IPS DF 4.7 (cell line): ENCODE measurements around the gene MPZL3.

Experiments
- DNase-seq: peaks from one replicate; pipeline ENCODE4 v3.0.0-alpha.2; 2013; ENCODE audit warnings: low spot score; ENCODE audit errors: extremely low read depth

Gene MPZL3, protein sequence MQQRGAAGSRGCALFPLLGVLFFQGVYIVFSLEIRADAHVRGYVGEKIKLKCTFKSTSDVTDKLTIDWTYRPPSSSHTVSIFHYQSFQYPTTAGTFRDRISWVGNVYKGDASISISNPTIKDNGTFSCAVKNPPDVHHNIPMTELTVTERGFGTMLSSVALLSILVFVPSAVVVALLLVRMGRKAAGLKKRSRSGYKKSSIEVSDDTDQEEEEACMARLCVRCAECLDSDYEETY

DNA sequence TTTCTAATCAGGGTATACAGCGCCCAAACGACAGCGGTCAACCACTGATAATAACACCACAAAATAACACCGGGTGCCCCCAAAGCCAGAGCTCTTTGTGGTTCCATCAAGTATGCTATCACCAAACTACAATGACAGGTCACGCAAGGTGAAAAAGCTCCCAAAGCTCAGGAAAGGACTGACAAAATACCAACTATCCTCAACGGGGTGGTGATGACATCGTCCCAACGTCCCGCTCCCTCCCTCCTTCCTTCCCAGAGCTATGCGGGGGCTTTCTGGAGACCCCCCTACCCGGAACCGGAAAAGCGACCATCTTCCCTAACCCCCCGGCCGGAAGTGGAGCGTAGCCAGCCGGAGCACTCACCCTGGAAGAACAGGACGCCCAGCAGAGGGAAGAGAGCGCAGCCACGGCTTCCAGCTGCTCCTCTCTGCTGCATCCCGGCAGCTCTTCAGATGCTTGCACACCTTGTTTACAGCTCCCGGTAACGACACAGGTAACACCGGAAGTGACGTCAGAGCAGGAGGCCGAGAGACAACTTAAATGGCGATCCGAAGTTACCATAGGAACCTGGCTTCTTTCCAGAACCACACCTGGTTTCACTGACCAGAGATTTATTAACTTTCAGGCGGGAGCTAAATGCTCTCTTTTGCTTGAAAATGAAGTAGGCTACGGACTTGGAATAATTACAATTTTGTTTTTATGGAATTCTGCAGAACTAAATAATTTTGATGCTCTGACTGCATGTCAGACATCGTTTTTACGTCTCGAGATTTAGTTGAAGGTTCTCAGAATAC is at the start of gene MPZL3:
MPZL3 (minus strand) TSS at position 508 of the 795 bp plus-strand sequence; CDS start at position 437, 71 bp downstream.
- DNase-seq: peak; percentile 71

DNA sequence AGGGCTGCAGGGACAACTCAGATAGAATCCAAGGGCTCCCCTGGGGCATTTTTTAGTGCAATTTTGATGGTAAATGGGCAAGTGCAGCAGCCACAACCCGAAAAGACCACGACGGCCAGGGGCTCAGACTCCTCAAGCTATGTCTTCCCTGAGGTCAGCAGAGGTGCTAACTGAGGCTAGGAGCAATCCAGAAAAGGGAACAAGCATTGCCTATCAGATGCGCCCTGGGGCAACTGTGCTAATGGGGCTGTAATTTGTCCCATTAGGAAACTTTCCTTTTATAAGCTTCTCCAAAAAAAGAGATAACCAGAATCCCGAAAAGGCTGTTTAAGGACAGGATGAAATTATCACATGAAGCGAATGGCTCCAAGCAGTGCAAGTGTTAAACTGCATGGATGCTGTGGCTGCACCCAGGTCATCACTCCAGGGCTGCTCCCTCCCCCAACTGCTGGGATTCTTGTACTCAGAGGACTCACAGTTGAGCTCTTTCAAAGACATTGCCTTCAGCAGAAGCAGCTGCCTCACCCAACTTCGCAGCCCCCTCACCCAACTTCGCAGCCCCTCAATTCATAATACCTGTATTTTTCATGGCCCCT is 49.5 kb upstream of the MPZL3 start:
- no peak for DNase-seq

- no peak for DNase-seq
Observed at GRCh38 chr11:118295815-118296454, 43.8 kb upstream of the MPZL3 start.

- no peak for DNase-seq
Observed at GRCh38 chr11:118295199-118295598, 43.0 kb upstream of the MPZL3 start.

- DNase-seq: no peak
Observed at GRCh38 chr11:118294053-118294452, 41.9 kb upstream of the MPZL3 start.

- DNase-seq: no peak
Observed at GRCh38 chr11:118291477-118292135, 39.4 kb upstream of the MPZL3 start.

- no peak for DNase-seq
Observed at GRCh38 chr11:118290923-118291322, 38.8 kb upstream of the MPZL3 start.

DNA sequence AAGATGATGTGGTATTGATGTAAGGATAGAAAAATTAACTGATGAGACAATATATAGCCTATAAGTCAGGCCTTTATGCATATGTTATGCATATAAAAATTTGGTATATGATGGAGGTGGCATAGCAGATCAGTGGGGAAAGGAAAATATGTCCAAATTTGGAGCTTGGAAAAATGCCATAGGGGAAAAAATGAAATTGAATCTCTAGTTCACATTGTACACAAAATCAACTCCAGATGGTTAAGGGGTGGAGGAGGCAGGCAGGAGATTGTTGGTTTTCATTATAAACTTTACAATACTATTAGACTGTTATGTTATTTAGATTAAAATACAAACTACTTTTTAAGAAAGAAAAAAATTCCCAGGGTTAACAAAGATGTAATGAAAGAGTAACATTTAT is 37.2 kb upstream of the MPZL3 start:
- DNase-seq: no peak

DNA sequence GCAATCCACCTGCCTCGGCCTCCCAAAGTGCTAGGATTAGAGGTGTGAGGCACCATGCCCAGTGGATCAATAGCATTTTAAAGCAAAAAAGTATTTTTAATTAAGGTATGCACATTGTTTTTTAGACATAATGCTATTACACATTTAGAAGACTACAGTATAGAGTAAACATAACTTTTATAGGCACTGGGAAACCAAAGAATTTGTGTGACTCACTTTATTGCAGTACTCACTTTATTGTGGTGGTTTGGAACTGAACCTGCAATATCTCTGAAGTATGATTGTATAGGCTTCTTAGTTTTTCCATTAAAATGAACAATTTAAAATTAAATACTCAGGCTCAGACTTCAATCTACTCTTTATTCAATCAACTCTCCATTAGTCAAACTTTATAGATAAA is 34.8 kb upstream of the MPZL3 start:
- no peak for DNase-seq

- no peak for DNase-seq
Observed at GRCh38 chr11:118286545-118286944, 34.4 kb upstream of the MPZL3 start.

DNA sequence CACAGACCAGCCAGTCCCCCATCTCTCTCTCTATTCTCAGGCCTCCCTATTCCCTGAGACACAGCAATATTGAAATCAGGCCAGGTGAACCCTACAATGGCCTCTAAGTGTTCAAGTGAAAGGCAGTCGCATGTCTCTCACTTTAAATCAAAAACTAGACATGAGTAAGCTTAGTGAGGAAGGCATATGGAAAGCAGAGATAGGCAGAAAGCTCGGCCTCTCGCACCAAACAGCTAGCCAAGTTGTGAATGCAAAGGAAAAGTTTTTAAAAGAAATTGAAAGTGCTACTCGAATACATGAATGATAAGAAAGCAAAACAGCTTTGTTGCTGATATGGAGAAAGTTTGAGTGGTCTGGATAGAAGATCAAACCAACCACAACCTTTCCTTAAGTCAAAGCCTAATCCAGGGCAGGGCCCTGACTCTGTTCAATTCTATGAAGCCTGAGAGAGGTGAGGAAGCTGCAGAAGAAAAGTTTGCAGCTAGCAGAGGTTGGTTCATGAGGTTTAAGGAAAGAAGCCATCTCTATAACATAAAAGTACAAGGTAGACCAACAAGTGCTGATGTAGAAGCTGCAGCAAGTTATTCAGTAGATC is 31.7 kb upstream of the MPZL3 start:
- no peak for DNase-seq

DNA sequence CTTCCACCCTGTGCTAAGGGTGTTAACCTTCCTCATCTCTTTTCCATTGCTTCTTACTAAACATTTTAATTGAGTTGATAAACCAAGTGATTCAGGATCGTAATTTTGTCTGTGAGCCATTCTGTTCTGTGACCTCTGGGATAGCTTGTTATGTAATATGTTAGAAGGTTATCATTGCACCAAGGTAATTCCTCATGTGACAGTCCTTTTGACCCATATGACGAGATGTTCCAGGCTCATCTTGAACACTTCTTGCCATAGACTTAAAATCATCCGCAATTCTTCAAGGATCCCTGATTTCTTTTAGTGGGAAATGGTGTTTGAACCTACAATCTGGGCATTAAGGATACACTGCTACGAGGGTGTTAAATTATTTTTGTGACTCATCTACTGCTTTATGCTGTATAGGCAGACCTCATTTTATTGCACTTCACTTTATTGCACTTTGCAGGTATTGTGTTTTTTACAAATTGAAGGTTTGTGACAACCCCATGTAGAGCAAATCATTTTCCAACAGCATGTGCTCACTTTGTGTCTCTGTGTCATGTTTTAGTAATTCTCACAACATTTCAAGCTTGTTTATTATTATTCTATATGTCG is 31.0 kb upstream of the MPZL3 start:
- DNase-seq: no peak

DNA sequence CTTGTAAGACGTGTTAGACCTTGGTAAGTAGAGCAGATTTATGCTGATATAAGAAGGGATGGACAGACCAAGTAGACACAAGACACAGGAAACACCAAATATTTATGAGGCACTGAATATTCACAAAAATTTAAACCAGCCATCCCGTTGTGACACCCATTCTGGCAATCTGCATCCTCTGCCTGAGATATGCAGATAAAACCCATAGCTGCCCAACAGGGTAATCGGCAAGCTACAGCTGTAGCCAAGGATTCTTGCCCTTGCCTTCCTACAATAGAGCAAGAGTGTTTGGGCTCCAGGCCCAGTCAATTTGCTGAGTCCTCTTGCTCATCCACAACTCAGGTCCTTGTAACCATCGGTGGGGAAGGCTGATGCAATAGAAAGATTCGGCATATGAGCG is 30.4 kb upstream of the MPZL3 start:
- no peak for DNase-seq

DNA sequence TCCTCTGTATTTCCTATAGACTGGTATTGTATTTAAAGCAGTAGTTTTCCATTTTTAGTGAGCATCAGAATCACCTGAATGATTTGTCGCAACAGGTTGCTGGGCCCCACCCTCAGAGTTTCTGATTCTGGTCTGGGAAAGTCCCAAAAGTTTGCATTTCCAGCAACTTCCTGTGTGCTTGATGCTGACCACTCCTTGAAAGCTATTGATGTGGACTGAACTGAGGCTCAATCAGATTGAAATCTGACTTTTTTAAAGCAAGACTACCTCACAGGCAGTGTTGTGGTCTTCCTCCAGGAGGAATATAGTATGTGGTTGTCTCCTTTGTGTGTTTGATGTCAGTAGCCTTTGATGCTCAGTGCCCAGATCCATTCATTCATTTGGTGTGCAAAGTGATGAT is 29.1 kb upstream of the MPZL3 start:
- DNase-seq: no peak

GRCh38 chr11:118277312-118277711 is 25.1 kb upstream of the MPZL3 start:
- DNase-seq: no peak

DNA sequence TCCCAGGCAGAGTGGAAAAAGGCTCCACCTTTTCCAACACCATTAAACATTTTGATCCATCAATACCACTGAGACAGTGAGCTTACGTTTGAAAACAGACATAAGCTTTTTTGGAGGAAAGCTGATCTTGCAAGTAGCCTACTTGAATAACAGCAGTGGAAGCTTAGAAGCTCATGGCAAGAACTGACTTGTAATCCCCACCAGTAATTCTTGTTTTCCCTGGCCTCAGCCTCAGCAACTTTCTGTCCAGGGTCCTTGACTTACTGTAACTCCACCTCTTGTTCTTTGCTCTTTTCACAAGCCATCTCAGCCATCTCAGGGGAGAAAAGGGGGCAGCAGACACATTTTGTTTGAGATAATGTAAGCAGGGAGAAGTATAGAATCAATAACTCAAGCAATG is 24.3 kb upstream of the MPZL3 start:
- no peak for DNase-seq

- DNase-seq: no peak
Observed at GRCh38 chr11:118275176-118275575, 23.0 kb upstream of the MPZL3 start.

- DNase-seq: no peak
Observed at GRCh38 chr11:118274186-118274585, 22.0 kb upstream of the MPZL3 start.

DNA sequence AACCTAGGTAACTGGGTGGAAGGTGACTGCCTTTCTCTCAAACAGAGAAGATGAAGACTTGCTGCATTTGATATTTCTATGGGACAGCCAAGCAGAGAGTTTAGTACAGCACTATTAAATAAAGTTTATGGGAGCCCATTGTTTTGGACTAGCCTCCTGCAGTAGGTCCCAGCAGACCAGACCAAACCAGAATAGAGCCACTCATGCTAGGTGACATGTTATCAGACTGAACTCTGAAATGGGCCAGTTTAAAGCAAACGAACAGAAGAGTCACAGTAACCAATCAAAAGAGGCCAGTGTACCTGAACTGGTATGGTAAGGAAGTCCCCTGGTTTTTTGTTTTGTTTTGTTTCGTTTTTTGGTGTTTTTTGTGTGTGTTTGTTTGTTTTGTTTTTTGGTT is 19.8 kb upstream of the MPZL3 start:
- no peak for DNase-seq

DNA sequence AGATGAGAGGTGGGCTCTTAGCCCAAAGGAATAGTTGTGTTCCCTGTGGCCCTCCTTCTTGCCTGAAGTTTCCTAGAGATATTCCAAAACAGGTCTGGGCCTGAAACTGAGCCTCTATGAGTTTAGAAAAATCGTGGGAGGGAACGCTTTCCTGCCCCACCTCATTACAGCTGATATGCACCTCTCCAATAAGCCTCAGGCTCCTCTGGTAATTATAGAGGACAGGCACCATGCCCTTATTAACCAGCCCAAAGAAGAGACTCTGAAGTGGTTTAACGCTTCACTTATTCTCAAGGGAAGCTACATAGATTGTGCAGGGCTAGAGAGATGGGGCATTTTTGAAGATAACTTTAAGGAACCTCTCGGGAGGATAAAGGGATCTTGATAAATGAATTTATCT is 15.3 kb upstream of the MPZL3 start:
- DNase-seq: no peak

DNA sequence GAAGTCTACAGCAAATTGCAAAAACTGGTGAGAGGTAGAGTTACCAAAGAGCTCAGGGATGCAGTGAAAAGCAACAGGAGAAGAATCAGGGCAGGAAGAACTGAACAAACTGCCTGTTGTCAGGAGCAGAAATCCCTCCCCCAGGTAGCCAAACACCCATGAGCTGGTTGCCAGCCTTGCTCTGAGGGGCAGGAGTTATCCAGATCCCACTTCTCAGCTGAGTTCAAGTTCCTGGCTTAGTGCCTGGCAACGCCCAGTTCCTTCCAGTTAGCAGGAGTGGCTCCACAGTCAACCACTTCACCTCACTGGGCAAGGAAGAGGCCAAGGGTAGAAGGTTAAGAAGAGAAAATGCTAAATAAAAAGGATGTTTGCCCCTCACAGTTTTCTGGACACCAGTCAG is 13.8 kb upstream of the MPZL3 start:
- DNase-seq: no peak
